GM19240 (cell line): ENCODE data around the gene PIWIL1.

Experiments
- DNase-seq: peaks from one replicate; pipeline ENCODE4 v3.0.0; 2011; ENCODE audit warnings: low spot score; ENCODE audit not compliant: insufficient read length

The PIWIL1 gene

DNA sequence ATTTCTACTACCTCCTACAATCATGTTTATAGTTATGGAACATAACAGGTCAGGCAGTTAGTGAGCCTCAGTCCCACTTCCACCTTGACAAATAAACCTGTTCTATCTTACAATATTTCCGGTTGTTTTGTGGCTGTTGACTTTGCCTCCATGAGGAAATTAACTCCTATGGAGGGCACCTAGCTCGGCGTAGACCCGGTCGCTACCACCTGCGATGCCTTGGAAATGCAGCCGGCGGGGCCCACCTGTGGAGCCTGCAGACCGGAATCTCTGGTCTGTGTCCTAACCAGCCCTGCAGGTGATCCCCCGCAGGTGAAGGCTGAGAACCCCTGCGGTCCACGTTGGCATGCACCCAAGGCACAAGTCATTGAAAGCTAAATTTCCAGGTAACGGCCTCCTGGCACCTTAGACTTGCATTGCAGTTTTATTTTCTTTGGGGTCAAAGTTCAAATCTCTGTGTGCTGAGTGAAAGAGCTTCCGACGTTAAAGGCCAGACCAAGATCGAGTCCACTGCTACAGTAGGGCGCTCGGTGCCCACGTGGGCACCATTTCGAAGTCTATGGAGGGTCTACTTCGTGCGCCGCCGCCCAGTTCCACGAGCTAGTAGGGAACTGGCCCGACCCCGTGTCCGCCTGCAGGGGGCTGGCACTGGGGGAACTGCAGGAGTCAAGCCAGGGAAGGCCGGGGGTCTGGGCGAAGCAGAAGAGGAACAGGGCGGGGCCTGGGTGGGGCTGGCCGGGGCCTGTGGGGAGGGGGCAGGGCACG, 782 bp upstream of the PIWIL1 start:
- no peak for DNase-seq

DNA sequence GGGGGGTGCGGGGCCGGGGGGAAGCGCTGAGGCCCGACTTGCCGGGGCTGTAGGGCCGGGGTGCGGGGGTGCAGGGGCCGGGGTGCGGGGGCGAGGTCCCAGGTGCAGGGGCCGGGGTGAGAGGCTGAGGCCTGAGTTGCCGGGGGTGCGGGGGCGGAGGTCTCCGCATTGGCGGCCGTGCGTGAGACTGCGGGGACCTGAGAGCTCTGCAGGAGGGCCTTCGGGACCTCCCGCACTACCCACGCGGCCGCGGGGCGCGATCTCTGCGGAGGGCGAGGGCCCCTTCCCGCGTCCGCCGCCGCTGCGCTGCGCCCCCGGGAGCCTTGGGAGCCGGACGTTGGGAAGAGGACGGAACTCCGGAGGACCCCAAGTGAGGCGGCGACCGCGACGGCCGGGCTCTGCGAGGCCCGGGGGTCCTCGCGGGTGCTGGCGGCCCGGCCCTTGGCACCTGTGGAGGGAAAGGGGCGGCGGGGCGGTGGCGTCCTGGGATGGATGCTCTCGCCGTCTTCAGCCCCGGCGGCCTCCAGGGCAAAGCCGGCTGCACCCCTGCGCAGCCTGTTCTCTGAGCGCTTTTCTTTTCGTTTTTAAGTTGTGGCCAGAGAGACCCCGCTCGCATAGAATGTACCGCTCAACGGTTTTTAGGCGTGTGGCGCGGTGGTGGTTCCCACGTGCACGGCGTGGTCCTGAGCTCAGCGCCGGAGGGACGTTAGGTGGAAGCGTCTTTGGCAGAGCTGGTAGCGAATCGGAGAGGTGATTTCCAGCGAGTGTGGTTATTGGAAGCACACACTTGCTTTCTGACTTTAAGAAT, 1.3 kb downstream of the PIWIL1 start:
- DNase-seq, result no peak

DNA sequence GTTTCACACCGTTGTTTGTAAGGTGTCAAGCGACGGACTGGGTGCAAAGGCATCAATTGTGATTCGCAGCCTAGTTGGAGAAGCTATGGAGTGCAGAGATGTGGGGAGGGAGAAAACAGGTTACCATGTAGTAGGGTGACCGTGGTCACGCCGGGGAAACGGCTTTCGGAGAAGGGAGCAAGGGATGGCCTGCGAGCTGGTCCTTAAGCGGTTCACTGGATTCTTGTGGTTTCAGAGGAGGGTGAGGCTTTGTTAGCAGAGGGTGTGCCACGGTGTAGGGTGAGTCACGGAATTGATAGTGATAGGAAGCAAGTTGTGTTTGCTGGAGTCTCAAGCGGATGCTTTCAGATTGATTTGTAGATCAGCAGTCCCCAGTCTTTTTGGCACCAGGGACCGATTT, 2.3 kb downstream of the PIWIL1 start:
- DNase-seq, result no peak

DNA sequence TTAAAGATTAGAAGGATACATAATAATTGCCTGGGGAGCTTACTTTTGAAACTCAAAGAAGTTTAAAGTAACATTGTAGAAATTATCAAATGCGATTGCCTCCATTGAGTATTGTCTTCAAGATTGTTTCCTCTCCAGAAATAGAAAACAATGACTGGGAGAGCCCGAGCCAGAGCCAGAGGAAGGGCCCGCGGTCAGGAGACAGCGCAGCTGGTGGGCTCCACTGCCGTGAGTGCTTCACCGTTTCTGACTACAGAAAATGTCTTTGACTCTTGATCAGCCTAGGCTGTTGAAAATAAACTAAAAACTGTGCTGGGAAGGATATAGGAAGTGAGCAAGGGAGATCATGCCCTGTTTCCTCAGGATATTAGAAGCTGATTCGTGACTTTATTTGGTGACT, 4.8 kb downstream of the PIWIL1 start:
- no peak for DNase-seq

DNA sequence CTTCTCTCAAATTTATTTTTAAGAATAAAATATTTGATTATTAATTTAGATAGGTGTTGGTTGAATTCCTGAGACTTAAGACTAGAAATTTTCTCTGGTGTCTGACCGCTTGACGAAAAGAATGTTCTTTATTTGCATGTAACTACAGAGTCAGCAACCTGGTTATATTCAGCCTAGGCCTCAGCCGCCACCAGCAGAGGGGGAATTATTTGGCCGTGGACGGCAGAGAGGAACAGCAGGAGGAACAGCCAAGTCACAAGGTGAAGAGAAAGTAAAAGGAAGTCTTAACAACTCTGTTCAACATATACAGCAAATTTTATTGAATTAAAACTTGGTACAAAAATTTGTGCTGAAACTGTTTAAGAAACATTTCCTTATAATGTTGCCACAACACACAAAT, 5.2 kb downstream of the PIWIL1 start:
- no peak for DNase-seq

DNA sequence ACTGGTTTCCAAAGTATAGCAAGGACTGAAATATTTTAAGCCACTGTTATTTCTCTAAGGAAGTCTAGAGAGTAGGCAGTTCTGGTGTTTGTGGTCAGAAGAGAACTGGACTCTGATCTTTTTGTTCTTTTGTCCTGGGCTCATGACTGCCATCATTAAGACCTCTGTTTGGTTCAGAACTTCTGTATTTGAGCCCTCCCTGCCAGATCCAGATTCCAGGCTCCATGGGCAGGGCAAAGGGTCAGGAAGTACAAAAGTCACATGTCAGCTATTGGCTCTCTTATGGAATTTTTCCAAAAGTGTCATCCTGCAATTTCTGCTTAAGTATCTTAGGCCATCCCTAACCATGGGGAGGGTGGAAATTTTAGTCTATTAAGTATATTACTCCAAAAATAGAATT, 6.8 kb downstream of the PIWIL1 start:
- DNase-seq, result no peak

DNA sequence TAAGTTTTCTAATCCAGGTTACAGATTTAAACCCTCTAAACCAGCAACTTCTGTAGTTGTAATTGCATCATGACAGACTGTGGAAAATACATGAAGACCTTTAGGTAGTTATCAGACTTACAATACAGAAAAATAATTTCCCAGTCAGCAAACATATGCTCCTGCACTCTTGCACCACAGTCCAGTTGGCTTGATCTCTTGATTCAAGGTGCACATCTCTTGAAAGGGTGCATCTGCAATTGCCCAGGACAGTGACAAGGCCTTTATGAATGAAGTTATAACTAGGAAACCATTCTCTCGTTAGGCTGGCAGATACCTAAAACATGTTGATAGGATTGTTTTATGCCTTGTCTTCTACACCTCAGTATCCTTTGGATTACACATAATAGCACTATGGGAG, 7.6 kb downstream of the PIWIL1 start:
- DNase-seq, result no peak

DNA sequence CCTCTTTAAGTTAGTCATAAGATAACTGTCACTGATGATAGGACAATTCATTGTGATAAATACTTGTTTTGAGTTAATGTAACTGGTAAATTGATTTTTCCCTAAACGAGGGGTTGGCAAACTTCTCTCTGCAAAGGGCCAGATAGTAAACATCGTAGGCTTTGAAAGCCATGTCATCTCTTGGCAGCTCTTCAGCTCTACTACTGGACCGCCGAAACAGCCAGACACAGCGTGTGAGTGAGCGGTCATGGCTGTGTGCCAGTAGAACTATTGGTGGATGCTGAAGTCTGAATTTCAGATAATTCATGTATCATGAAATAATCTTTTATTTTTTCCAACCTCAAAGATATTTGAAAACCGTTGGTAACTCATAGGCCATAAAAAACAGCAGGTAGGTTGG, 9.9 kb downstream of the PIWIL1 start:
- no peak for DNase-seq

DNA sequence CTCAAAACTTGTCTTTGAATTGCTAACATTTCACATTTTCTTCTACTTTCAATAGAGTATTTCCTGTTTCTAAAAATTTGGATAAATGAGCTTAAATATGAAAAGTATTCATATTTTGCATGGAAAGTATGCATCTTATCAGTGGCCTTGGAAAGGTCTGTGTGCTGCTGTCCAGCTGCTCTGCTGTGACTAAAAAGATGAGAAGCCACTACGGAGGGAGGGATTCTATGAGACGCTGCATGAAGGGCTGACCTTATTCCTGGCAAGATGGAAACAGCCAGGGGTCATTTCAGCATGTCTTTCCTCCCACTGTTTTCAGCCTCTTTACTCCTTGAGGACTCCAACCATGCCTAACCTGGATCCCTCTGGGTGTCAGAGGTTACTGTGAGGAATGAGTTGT, 13.0 kb downstream of the PIWIL1 start:
- no peak for DNase-seq

DNA sequence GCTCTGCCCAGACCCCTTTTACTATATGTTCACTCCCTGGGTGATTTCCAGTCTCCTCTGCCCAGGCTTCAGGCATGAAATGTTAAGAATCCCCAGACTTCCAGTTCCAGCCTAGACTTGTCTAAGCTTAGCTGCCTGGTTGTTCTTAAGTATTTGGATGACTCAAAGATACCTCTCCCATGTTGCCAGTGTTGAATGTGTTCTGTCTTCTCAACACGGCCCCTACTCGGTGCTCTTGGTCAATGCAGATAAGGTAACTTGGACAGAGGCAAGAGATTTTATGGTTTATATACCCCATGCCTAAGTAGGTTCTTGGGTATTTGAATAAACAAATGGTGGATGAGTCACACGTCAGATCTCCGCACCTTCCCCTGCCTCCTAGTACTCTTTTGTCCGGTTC, 13.6 kb downstream of the PIWIL1 start:
- no peak for DNase-seq

DNA sequence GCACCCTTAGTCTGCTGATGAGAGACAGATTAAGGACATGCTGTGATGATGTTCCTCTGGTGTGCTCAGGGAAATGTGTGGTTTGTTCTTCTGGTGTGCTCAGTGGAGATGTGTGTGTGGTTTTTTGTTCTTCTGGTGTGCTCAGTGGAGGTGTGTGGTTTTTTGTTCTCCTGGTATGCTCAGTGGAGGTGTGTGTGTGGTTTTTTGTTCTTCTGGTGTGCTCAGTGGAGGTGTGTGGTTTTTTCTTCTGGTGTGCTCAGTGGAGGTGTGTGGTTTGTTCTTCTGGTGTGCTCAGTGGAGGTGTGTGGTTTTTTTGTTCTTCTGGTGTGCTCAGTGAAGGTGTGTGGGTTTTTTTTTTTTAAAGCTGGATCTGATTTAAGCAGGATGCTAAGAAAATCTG, 15.4 kb downstream of the PIWIL1 start:
- DNase-seq, result no peak

DNA sequence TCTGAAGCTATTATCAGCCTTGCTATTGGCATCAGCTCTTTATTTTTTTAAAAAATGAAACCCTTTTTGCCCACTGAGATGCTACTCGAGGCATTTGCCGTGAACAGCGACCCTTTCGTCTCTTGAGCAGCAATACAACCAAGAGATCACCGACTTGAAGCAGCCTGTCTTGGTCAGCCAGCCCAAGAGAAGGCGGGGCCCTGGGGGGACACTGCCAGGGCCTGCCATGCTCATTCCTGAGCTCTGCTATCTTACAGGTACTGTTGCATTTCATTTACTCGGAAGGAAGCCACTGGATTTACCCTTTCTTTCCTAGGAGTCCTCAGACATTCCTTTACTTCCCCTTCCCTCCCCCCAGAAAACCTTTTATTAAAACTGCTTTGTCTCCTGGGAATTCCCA, 16.7 kb downstream of the PIWIL1 start:
- no peak for DNase-seq

DNA sequence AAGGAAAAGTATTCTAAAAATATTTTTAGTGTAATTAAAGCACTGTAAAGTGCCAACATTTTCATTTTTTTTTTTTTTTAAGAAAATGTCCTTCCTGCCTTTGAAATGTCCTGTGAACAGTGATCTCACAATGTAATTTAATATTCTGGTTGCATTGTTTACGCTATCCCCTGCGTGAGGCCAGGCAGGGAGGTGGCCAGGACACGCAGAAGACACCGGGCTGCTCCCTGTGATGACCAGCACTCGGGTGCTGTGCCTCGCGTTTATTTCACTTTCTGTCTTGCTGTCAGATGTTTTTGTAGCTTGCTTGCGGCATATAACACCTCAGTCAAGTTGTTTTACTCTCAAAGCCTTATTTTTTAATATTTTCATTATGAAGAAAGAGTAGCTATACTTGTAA, 18.5 kb downstream of the PIWIL1 start:
- no peak for DNase-seq

DNA sequence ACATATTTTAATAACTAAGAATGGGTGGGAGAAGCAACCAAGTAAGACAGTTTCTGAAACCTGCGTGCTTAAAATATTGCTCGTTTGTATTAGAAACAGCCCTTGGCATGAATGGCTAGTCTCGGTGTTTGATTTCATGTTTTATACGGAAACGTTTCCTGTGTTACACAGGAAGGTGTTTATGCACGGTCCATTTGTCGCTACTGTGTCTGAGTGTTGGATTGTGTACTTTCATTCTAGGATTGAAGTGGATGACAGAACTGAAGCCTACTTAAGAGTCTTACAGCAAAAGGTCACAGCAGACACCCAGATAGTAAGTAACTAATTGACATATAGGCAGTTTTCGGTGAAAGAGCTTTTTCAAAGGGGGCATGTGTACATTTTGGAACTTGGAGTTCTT, 19.6 kb downstream of the PIWIL1 start:
- no peak for DNase-seq

DNA sequence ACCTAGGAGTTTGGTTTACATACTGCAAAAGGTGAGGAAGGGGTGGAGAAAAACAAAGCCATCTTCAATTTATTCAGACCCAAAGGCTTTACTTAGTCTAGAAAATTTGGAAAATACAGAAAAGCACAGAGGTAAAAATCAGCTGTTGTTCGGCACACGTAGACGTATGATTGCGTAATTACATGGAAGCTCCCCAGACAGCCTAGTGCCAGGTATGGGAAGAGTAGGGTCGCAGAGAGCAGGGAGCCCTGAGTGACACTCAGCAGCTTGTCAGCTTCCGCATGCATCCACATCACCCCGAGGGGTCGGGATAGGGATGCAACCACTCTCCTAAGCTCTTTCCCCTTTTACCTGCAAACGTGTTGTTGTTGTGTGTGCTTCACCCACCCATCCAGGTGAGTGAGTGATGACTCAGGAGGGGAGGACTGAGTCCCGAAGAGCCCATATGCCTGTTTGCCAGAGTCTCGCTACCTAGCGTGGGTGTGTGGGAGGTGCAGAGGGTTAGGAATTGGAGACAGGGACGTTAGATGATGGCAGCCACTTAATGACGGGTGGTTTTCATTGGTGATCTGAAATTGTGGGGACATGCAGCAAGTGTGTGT, 20.1 kb downstream of the PIWIL1 start:
- DNase-seq, result no peak

DNA sequence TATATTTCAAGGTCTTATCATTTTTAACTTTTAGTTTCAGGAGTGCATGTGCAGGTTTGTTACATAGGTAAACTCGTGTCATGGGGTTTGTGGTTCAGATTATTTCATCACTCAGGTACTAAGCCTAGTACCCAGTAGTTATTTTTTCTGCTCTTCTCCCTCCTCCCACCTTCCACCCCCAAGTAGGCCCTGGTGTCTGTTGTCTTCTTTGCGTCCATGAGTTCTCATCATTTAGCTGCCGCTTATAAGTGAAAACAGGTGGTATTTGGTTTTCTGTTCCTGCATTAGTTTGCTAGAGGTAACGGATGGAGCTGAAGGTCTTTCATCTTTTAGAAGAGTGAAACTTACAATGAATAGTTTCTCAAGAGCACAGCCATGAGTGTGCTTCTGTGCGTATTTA, 24.4 kb downstream of the PIWIL1 start:
- no peak for DNase-seq

DNA sequence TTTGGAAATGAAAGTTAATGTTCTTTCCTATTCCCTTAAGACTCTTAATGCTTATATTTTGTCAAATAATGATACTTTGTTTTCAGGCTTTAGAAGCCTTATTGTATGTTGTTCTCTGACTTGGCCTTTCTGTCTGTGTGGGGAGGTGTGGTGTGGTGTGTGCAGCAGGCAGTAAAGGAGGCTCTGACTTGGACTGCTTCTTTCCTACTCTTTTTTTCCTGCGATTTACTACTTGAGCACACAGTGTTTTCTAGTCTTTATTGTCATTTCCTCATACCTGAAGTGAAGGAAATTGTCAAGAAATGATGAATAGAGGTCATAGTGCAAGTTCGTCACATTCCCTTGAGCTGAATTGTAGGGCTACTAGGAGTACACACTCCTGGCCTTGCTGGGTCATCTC, 26.9 kb downstream of the PIWIL1 start:
- no peak for DNase-seq

DNA sequence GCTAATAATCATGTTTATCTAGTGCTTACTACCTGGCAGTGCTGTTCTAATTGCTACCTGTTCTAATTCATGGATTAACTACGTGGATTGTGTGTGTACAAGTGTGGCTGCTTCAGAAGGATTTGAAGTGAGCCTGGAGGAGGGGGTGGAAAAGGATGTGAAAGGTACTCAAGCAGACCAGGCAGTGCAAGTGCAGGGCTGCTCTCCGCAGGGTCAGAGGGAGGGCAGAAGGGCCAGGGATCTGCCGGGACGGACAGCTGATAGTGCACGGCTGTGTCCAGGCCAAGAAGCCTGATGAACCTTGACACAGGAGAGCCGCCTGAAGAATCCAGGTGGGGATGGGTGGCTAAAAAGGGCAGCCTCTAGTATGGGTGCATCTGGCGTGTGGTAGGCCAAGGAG, 28.5 kb downstream of the PIWIL1 start:
- DNase-seq, result no peak

DNA sequence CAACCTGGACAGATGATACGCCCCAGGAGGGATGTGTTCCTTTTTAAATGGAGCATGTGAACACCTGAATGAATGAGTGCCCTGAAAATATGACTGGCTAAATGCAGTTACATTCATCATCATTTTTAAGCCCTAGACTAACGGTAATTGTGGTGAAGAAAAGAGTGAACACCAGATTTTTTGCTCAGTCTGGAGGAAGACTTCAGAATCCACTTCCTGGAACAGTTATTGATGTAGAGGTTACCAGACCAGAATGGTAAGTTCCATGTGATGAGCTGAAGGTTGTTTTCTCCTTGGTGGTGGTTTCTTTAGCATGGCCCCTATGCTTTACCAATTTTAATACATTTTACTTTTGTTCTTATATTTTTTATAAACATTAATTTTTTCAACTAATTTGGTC, 29.3 kb downstream of the PIWIL1 start:
- DNase-seq, result no peak

DNA sequence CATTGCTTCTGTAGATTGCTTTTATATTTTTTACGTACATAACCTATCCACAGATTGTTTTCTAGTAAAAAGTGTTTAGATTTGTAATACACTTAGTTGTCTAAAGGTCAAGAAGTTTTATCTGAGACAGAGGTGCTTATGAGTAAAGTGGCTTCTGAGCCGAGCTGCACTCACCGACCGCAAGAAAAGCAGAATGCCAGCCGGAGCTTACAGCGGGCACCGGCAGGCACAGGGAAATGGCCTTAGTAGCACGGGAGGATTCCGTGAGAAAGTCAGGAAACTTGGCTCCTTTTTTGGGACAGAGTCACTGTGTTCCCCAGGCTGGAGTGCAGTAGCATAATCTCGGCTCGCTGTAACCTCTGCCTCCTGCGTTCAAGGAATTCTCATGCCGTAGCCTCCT, 29.8 kb downstream of the PIWIL1 start:
- DNase-seq, result no peak

DNA sequence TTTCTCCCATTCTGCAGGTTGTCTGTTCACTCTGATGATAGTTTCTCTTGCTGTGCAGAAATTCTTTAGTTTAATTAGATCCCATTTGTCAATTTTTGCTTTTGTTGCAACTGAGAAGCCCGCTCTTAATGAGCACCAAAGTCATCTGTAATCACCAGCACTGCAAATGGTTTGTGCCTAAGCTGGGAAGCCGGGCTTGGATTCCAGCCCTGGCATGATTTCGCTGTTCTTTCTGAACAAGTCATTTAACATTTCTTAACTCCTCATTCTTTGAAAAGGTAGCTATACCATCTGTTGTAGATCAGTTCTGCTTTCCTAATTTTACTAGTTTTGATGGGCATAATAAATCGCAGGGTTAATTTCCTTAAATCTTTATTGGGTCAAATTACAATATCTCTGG, 32.1 kb downstream of the PIWIL1 start:
- no peak for DNase-seq

DNA sequence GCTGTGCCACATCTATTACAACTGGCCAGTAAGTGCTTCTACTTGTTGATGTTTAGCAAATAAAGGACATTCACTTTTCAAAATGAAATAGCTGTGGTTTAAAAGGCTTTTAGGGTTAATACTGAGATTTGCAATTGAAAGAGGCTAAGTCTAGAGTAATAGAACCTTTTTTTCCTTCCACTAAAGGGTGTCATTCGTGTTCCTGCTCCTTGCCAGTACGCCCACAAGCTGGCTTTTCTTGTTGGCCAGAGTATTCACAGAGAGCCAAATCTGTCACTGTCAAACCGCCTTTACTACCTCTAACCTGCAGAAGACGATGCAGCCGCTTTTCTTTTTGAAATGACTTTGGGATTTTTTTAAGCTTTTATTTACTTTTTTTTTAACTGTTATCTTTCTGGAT, 33.6 kb downstream of the PIWIL1 start:
- DNase-seq, result no peak

DNA sequence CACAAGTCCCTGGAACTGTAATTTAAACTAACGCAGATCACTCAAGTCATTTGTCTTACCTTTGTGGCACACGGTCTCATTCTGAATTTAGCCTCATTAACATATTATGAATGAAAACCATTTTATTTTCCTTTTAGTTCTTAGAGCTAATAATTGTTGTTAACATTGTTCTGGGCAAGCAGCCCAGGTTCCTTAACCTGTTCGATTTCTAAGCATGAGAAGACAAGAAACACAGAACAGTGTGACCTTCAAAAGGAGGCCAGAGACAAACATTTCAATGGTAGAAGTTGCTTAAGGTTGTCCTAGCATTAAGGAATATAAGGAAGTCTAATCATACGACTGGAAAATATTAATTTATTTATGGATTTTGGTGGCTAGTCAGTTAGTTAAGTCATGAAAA, 35.2 kb downstream of the PIWIL1 start:
- no peak for DNase-seq
